HG03097 (cell line): ENCODE measurements around the gene SPHK1.

Source experiments
- ATAC-seq: cut with Tn5 transposase; IDR thresholded peaks from one replicate; pipeline ENCODE4 v1.9.1; 2021; ENCODE audit not compliant: unreplicated experiment, low FRiP score

The SPHK1 gene

DNA sequence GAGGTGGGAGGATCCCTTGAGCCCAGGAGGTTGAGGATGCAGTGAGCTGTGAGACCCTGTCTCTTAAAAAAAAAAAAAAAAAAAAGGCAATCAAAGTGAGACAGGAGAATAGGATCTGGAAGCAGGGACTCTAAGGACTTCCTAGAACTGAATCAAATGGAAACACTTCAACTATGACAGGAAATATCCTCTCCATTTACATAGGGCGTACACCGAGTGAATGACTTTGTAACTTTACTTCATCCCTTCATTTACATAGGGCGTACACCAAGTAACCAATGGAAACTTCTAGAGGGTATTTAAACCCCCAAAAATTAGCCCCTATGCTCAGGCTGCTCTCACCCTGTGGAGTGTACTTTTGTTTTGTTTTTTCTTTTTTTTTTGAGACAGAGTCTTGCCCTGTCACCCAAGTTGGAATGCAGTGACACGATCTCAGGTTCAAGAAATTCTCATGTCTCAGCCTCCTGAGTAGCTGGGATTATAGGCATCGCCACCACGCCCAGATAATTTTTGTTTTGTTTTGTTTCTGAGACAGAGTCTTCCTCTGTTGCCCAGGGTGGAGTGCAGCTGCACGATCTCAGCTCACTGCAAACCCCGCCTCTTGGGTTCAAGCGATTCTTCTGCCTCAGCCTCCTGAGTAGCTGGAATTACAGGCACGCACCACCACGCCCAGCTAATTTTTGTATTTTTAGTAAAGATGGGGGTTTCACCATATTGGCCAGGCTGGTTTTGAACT is 21.1 kb upstream of the SPHK1 start:
- no peak for ATAC-seq

DNA sequence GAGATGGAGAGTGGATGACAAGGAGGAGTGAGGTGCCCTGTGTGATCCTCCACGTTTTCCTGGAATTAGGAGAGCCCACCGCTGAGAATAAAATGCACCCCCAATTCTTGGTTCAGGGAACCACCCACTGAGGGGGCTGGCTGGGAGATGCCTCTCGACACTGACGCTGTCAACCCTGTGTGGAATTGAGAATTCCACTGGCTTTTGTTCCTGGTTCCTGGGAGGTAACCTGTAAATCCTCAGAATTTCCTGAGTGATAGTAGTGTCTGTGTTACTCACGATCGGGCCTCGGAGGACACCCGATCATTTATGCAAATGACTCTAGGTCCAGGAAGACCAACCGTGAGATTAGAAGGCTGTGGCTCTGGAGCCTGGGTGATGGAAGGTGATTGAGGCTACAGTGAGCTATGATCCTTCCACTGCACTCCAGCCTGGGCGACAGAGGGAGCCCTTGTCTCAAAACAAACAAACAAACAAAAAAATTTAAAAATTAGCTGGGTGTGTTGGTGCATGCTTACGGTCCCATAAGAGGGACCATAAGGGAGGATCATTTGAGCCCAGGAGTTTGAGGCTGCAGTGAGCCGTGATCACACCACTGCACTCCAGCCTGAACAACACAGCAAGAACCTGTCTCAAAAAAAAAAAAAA is 19.0 kb upstream of the SPHK1 start:
- no peak for ATAC-seq

DNA sequence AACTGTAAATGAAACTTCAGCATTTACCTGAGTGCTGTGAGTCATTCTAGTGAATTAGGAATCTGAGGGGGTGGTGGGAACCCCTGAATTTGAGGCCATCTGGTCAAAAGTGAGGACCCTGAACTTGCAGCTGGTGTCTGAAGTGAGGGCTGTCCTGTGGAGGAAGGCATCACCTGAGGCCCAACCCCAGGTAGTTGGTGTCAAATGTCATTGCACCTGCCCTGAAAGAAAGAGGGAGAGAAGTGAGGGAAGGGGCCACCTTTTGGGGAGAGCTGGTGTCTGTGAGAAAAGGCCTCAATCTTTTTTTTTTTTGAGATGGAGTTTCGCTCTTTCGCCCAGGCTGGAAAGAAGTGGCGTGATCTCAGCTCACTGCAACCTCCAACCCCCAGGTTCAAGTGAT is 18.2 kb upstream of the SPHK1 start:
- ATAC-seq, result no peak

DNA sequence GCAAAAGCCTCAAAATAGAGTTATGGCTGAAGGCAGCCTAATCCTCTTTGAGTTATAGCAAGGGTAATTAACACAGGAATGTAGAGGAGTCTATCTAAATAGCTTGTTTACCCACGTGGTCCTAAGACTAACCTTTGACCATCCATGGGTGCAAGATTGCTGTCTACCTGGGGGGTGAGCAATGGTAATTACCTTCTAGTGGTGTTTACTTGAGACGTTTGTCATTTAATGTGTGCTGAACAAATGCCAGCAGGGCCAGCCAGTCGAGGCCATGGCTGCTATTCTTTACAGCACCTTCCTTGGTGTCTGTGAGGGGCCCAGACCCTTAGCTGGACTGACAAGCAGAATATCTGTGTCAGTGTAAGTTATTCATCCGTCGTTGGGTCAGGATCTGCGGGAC is 16.8 kb upstream of the SPHK1 start:
- ATAC-seq, result no peak

DNA sequence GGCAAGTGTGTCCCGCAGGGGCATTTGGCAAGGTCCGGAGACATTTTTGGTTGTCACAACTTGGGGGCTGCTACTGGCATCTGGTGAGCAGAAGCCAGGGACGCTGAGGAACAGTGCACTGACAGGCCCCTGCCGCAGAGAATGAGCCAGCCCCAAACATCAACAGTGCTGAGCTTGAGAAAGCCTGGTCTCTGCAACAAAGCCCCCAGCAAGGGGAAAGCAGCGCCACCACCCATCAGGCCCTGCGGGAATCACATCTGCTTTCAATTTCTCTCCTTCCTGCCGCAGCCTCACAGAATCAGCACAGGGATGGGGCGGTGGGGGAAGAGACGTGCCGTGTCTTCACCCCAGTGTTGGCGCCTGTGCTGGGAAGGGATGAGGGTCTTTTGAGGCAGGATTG is 15.9 kb upstream of the SPHK1 start:
- no peak for ATAC-seq

DNA sequence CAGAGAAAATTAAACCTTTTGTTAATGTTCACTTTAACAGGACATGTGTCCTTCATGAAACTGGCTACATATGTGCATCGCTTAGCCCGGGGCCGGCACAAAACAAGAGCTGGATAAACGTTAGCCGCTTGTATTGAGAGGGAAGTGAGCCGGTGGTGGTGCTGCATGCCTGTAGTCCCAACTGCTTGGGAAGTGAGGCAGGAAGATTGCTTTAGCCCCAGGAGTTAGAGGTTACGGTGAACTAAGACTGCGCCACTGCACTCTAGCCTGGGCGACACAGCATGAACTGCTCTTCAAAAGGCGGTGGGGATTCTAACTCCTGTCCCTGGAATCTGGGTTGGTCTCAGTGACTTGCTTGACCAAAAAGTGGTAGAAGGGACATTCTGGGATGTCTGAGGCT is 15.0 kb upstream of the SPHK1 start:
- ATAC-seq, result no peak

DNA sequence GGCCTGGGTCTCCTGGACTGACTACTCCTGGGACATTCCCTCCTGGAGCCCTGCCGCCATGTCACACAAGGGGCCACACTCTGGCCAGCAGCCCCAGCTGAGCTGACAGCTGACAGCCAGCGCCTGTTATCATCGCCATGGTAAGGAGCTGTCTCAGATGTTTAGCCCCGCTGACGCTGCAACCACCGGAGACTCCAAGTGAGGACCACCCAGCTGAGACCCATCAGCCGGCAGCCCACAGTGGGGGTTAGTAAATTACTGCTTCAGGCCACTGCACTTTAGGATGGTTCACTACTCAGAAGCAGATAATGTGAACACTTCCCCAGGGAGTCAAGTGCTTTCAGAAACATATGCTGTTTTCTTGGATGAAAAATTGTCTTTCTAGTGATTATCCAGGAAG is 14.6 kb upstream of the SPHK1 start:
- no peak for ATAC-seq

DNA sequence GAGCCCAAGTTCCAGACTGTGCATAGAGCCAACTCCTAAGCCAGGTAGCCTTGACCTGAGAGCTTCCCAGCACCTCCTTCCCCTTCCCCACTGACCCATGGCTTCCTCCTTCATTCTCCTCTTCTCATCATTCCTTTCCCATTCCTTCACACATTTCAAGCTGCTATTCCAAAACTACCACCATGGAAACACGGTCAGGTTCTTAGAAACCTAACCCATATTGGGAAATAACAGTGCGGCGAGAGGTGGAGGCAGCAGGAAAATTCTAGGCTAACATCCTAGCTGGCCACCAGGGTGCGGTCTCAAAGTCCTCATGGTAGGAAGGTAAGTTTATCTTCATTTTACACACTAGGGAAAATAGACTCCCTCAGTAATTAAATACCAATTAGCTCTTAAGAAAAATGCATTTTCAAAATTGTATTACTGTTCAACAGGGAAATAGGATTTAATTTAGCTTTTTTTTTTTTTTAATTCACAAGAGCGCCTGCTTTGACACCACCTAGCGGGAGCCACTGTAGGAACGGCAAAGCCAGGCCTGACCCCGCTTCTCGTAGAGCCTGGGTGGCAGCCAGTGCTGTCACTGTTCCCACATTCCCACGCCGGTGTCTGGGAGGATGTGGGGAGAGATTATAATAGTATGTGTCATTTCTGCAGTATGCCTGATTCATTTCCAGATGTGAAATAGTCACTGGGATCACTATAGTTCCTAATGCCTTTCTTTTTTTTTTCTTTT is 14.0 kb upstream of the SPHK1 start:
- no peak for ATAC-seq

DNA sequence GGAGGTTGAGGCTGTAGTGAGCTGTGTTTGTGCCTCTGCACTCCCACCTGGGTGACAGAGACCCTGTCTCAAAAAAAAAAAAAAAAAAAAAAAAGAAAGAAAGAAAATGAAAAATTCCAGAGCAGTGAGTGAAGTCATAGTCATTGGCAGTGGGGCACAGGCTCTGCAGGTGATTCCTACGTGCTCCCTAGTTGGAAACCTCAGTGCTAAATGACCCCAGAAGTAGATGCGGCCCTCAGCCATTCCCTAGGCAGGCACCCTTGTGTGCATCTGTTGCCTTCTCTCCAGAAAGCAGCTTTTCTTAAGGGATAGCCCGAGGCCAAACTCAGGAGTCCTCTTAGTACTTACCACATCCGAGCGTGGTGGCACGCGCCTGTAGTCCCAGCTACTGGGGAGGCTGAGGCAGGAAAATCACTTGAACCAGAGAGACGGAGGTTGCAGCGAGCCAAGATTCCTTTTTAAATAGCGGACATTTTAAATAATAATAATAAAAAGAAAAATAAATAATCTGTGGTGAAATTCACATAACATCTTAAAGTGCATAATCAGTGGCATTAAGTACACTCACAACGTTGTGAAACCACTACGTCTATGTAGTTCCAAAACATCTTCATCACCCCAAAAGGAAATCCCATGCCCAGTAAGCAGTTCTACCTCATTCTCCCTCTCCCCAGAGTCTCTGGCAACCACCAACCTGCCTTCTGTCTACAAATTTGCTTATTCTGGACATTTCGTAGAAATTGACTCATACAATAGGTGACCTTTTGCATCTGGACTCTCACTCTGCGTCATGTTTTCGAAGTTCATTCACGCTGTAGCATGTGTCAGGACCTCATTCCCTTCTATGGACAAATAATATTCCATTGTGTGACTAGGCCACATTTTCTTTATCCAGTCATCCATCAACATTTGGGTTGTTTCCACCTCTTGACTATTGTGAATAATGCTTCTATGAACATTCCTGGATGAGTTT is 12.5 kb upstream of the SPHK1 start:
- no peak for ATAC-seq

DNA sequence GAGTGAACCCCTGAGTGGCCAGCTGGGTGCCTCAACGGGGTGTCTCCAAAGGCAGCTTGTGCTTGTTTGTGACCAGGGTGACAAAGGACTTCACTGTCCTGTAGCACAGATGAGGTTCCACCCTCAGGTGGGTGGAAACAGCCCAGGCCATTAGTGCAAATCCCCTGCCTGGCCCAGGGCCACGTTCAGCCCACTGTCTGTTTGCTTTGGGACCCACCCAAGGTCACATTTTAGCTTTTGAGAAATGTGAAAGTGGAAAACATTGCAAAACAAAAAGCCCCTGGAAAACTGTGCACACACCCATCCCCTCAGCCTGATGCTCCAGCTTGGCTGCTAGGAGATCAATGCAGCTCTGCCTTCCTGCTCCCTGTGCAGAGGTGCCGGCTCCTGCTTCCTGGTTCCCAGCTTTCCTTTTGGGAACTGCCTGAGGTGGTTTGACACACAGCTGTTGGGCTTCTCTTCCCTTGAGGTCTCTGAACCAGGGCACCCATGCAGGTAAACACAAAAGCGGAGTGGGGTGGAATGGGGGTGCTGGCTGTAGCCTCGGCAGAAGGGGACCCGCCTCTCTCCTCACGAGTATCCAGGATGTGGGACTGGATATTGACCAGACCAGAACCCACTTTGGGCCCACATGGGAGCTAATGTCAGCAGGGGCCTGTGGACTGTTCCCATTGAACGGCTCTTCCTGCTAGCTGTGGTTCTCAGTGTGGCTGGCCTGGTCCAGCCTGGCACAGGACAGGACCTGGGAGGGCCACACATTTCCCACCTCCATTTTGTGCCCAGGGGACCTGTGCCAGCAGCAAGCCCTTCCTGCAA is 7.9 kb upstream of the SPHK1 start:
- ATAC-seq, result no peak

DNA sequence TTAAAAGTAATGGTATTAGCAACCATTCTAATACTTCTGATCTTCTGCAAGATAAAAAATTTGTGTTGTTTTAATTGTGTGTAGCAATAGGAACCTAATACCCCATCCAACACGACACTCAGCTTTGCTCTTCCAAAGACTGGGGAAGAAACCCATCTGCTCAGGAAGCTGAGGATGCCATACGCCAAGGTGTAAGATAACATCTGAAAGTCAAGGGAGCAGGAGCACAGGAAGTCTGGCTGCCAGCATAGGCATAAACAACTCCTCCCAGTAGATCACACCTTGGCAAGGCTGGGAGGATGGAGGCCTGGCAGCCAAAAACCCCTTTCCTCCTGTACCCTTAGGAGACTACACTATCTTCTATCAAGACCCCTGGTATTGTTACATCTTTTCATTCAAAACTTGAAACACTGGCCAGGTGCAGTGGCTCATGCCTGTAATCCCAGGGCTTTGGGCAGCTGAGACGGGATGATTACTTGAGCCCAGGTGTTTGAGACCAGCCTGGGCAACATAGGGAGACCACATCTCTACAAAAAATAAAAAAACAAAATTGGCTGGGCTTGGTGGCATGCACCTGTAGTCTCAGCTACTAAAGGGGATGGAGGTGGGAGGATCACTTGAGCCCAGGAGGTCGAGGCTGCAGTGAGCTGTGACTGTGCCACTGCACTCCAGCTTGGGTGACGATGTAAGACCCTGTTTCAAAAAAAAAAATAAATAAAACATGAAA is 5.7 kb upstream of the SPHK1 start:
- ATAC-seq, result no peak

DNA sequence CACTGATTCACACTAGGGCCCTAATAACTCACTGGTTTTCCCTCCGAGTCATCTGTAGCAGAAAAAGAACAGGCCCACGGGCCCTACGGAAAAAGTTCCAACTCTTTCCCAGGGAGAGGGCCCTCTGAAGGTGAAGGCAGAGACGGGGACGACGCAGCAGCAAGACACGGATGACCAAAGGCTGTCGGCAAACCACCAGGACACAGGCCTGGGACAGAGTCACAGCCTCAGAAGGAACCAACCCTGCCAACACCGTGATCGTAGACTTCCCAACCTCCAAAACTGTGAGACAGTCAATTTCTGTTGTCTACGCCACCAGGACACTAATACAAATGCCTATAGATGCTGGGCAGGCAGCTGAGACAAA is 5.2 kb upstream of the SPHK1 start:
- ATAC-seq, result no peak

DNA sequence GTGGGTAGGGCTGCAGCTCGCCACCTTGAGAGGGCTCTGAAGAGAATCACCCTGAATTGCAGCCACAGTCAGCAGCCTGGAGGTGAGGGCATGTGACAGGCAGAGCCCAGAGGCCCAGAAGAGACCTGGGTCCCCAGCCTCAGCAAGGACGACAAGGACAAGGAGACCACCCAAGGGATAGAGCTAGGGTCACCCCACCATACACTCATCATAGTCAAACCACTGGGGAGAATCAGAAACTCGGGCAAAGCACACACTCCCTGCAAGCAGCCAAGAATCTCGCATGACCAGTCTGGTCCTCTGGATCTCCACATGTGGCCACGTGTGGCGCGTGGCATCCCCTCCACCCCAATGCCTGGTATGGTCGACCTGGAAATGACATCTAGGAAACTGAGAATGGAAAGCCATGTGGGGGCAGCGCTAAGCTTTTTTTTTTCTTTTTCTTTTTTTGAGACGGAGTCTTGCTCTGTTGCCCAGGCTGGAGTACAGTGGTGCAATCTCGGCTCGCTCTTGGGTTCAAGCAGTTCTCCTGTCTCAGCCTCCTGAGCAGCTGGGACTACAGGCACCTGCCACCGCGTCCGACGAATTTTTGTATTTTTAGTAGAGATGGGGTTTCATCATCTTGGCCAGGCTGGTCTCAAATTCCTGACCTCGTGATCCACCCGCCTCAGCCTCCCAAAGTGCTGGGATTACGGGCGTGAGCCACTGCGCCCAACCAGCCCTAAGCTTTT is 4.6 kb upstream of the SPHK1 start:
- ATAC-seq, result no peak

DNA sequence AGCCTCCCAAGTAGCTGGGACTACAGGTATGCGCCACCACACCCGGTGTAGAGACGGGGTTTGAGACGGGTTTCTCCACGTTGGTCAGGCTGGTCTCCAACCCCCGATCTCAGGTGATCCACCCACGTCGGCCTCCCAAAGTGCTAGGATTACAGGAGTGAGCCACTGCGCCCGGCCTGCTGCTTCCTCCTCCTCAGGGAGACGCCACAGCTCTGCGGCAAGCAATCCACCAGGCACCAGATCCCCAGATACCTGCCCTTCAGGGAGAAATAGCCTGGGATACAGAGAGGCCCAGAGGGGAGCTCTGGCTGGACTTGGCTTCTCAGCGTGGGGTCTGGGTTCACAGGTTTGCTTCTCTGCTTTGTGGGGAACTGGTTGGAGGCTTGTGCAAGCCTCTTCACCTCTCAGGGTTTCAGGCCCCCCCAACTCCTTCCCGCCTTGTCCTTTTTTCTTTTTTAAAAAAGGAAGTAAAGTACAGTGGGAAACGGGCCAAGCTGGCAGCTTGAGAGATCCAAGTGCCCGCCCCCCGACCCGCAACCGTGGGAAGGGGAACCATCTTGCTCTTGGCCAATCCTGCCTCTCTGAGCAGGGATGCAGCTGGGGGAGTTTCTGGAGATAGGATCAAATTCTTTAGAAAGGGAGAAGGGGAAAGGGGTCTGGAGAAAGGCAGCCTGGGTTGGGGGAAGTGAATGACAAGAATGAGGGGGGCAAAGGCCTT is 2.6 kb upstream of the SPHK1 start:
- no peak for ATAC-seq

DNA sequence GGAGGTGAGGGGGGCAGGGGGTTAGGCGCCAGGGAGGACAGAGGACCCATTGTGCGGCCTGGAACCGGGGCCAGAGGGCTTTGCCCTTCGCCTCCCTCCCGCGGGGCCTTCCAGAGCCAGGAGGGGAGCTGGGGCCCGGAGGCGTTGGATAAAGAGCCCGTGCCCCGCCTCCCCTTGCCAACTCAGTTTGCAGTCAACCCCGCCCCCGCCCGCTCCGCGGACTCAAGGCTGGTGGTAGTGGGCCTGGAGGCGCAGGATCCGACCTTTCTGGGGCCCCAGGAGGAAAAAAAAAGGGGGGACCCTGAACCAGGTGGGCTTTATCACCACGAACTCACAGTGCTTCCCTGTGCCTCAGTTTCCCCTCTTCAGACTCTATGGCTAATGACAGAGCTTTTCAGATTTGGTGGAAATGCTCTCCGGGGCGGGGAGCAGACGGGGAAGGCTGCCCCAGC is 2.0 kb upstream of the SPHK1 start:
- no peak for ATAC-seq

DNA sequence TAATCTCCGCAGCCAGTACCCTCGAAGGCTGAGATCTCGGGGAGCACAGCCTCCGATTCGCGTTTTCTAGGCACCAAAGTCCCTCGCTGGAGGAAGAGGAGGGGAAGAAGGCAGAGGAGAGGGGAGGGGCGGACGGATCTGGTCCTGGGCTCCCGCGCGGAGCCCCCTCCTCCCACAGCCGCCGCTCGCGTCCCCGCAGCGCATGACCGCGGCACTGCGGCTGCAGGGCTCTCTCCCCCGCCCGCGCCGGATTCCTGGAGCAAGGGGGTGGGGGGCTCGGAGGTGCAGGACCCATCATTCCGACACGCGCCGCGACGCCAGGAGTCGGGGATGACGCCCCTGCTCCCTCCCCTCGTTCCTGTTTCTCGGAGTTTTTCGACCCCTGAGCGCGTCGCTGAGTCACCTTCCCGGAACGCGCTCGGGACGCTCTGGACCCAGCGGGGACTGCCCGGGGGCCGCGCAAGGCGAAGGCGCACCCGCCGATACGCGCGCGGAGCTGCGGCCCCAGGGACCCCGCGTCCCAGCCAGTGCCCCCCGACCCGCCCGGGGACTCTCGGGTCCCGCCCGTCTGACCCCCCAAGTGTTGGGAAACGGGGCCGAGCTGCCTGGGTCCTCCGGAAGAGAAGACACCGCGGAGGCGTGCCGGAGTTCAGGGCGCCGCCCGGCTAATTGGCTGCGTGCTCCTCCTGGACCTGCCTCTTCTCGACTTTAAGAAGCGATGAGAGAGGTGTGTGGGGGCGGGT is 1.4 kb upstream of the SPHK1 start:
- no peak for ATAC-seq

DNA sequence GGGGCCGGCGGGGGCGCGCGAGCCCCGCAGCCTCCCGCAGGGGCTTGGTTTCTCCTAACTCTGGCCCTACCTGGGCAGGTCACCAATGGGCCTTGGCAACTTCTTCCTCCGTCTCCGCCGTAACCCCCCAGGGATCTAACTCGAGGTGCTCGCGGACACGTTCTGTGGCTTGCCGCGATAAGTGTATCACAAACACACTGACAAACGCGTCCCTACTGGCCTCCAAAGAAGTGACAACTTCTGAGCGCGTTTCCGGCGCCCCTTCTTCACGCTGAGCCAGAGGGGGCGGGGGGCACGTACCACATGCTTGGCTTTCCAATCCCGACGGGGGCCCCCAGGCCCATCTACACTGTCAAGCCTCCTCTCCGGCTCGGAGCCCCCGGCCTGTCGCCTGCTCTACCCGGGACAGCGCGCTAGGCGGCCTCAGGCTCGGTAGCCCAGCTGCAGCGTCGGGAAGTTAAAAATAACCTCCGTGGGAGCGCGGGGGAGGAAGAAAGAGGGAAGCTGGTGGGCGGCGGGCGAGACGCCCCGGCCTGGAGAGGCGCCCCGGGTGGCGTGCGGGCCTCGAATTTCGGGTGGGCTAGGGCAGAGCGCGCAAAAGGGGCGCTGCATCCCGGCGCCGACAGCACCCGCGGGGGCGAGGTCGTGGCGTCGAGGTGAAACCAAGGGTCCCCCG is 725 bp upstream of the SPHK1 start:
- ATAC-seq, result no peak
